NCI-H774 (cell line): ENCODE measurements around the gene PLXNA4.

Experiments used
- DNase-seq: peaks from one replicate; lab custom pipeline; 2025; lab: John Stamatoyannopoulos, UW

The PLXNA4 gene

DNA sequence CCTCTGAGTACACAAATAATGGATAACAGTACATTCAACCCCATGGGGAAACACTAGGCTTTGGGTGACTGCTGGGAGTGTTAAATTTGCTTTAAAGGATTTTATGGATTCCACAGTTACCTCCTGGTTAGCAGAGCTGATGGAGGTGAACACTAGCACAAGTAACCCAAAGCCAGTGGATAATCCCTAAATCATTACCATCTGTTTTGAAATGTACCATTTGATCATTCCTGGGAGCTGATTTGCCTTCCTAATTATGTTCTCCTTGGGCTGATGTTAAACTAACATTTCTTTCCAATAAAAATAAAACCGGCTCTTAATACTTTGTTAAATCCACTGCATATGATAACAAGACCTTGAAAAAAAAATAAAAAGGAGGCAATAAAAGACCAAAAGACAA is 493.9 kb downstream of the PLXNA4 start:
- DNase-seq, result no peak

DNA sequence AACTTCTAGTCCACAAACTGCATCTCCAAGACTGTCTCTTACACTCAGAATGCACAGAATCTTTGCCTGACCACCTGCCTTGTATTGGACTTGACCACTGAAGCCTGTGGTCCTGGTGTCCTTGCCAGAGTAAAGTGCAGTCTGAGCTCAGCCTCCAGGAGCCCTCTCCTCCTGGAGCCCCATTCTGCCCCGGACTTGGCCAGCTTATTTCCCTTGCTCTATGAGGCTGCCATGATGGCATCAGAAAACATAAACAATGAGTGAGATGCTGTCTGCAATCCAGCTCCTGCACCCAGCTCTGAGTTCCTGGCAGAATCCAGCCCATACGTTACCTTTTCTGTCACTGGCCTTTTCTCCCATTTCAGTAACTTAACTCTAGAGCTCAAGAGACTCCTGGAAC is 494.6 kb downstream of the PLXNA4 start:
- DNase-seq, result no peak

DNA sequence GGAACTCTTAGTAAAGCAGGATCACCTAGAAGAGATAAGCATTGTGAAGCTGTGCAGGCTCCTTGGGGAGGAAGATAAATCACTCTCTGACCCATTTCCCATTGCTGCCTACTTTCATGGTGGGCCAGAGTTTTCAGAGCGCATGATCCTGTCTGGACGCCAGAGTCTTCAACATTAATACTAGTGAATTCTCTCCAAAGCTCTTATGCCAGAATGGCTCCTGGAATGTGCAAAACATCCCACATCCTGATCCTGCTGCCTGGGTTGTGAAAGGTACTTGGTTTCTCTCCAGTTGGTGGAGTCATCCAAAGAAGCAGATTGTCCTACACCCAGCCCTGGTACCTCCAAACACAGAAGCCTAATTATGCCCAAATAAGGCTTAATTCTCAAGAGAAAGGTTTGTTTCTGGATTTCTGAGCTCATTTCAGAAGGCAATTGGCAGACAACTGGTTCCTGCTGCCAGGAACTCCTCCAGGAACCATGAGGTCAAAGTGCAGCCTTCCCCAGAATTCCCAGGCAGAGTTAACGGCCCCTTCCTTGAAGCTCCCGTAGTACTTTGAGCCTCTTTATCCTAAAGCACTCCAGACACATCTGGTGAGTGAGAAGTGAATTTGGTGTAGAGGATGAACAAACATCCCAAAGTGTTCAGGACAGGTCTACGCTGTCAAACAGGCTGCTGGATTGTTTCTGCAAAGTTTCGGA is 495.2 kb downstream of the PLXNA4 start:
- DNase-seq, result no peak

DNA sequence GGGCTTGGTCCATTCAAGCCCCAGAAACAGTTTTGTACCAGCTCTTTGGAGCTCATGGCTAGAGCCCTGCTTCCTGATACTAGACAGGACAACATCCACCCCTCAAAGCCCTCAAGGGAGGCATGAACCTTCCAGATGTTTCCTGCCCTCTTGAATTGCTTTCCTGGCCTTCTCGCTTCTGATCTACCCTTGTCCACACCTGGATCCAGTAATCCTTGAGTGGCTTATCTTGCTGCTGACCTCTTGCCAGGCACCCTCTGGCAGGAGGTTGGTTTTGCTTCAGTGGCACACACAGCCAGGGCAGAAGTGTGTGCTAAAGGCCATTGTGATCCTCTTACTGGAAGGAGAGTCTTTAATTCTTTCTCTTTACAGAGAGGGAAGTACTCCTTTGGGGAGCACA is 495.8 kb downstream of the PLXNA4 start:
- DNase-seq, result no peak

DNA sequence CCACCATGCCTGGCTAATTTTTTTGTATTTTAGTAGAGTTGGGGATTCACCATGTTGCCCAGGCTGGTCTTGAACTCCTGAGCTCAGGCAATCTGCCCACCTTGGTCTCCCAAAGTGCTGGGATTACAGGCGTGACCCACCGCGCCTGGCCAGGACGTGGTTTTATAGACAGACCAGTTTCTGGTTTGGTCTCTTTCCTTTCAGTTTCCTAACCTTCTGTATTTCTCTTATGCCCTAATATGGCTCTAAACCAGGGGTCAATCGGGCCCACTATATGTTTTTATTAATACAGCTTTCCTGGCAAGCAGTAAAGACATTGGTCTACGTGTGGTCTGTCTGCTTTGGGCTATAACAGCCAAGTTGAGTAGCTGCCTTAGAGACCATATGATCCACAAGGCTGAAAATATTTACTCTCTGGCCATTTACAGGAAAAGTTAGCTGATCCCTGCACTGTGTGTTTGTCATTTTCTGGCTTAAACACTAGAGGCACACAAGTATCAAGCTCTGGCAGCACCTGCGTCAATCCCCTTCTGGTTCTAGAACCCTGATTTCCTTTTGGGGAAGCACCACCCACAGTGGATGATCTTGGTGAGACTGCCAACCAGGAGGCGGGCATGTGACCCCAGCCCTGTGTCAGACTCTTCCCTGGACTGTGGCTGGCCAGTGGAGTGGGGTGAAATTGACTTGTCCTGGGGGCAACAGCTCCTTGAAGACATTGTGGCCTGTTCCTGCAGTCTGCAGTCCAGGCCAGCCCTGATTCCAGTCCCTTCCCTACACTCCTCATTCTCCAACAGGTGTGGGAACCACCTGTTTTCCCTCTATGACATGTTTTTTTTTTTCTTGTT is 497.2 kb downstream of the PLXNA4 start:
- DNase-seq, result no peak

DNA sequence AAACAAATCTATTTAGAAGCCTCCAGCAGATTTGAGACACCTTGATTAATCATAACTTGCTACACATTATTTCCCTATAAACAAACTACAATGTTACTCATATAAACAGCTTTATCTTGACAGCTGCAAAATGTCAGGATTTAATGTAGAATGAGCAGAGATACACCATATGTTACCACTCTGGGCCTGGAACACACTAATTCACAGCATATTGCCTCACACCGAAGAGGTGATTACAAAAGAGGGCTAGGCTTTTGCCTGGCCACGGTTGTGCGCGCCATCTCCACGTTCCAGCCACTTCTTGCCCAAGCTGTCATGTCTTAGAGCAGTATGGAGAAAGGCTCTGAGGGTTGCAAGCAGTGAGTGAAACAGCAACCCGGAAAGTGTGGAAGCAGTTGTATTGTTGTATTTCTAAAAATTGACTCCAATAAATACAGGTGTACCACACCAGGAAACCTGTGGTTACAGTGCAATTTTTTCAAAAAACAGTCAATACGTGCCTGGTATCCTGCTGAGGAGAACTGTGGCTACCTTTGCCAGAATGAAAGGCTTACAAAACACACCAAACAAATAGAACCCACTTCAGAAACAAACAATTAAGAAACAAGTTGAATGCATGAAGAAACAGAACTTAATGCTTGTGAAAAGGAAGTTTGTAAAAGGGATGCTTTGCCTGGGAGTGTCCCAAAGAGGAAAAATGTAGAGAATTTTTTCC is 498.1 kb downstream of the PLXNA4 start:
- DNase-seq, result no peak

DNA sequence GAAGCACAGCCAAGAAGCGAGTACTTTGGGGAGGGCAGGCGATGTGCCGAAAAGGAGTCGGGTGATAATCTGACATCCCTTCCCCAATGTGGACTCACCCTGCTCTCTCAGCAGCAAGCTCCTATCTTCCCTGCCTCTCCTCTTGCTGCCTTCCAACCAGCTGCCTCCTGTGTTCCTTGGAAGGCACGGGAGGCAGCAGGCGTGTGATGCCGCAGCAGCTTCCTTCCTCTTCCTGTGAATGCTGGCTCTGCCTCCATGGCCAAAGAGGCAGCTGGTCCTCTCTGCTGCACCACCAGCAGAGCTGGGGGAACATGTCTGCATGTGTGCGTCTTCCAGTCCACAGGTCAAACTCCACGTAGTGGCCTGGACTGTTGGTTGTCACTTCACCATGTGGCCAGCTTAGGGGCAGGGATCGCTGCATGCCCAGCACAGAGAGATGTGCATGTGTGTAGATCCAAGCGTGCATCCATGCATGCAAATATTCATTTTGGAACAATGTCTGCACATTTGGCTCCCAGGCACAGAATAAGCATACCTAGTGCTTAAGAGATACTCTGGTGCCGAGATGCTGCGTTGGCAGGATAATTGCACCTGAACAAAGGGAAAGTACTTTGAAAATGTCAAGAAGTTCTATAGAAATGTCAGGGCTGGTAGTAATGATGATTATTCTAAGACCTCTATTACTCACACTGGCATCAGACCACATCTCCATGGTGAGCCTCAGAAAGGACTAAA is 499.8 kb downstream of the PLXNA4 start:
- DNase-seq, result no peak

DNA sequence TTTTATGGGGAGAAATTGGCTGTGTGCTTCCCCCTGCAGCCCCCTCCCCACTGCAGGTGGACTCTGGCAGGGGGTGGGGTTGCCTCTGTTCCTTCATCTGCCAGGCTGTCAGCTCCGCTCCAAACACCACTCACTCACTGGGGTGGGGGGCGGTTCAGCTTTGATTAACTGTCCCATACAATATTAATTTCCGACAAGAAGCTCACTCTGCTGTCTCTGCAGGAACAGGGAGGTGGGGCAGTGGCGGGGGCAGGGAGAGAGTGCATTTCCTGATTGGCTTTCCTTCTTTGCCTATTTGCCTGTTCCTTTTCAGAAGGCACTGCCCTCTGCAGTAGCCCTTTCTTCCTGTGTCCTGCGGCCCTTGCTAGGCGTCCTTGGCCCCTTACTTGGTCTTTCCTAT is 500.8 kb downstream of the PLXNA4 start:
- DNase-seq, result no peak

DNA sequence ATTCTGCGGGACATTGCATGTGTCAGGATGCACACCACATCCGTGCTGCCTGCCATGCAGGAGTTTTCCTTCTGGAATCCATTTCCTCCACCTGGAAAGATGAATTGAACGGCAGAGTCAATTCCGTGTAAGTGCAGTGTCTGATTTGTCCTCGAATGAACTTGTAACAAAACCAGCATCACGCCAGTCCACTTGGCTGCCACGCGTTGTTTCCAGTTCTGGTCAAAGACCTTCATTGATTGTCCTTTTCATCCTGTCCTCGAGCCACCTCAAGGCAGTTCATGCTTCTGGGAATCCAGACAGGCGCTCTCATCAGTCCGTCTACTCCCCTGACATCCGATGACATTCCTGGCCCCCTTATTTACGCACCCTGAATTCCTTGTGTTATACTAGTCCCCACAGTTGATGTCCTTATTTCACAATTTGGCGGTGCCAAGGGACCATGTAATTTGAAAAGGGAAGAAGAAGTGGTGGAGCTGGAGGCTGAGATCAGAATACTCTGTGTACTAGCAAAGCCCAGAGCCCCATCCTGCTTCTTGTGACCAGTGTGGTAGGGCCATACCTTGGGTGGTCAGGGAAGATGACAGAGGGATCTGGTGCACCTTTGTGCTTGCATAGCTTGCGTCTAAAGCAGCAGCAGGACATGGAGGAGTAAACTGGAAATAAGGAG is 502.2 kb downstream of the PLXNA4 start:
- no peak for DNase-seq
